CD14-positive monocyte (primary cell): ENCODE results near the gene ST3GAL4. TPM values are rescaled to one million over a fixed set of nuclear protein-coding genes. Genes with fewer than 3 reads are reported as not detected.

Source experiments
- DNase-seq, 3 donors: peaks; one replicate each; pipeline ENCODE4 v3.0.0-alpha.2; 2011 to 2022
- H2AFZ ChIP-seq: 2 replicates; pipeline ENCODE4 v1.6.0; 2012; ENCODE audit warnings: mild to moderate bottlenecking, low read depth, low read length, inconsistent platforms; ENCODE audit not compliant: insufficient read depth, poor library complexity, severe bottlenecking
- H3K27ac ChIP-seq, 2 donors: 1 replicate in 1 of 2; 2 replicates in 1 of 2; pipeline ENCODE4 v1.5.1; 2012 to 2013; ENCODE audit warnings: low read length in 2 of 2, control low read depth in 1 of 2, inconsistent platforms in 1 of 2, low read depth in 1 of 2, mild to moderate bottlenecking in 1 of 2
- H3K27me3 ChIP-seq, 2 donors: one replicate each; pipeline versions ENCODE4 v1.6.0 to v1.6.1; 2011 to 2013; ENCODE audit warnings: low read length in 2 of 2; ENCODE audit not compliant: control insufficient read depth in 2 of 2, insufficient read depth in 2 of 2
- H3K36me3 ChIP-seq, 2 donors: replicated peaks in 1 of 2; 1 replicate in 1 of 2; 2 replicates in 1 of 2; pipeline versions ENCODE4 v1.5.1 to v1.6.1; 2012 to 2013; ENCODE audit warnings: low read length in 2 of 2, control low read depth in 1 of 2, inconsistent platforms in 1 of 2, mild to moderate bottlenecking in 1 of 2; ENCODE audit not compliant: insufficient read depth in 2 of 2, control insufficient read depth in 1 of 2
- H3K4me1 ChIP-seq, 2 donors: 1 replicate in 1 of 2; 2 replicates in 1 of 2; pipeline versions ENCODE4 v1.5.1 to v1.6.1; 2012 to 2013; ENCODE audit warnings: low read length in 2 of 2, control low read depth in 1 of 2, inconsistent platforms in 1 of 2, mild to moderate bottlenecking in 1 of 2, moderate library complexity in 1 of 2; ENCODE audit not compliant: insufficient read depth in 2 of 2, control insufficient read depth in 1 of 2
- H3K4me2 ChIP-seq: replicated peaks from 2 replicates; pipeline ENCODE3; 2012; ENCODE audit warnings: low read length, moderate library complexity, mild to moderate bottlenecking; ENCODE audit not compliant: poor library complexity, severe bottlenecking; ENCODE audit errors: extremely low read depth
- H3K4me3 ChIP-seq, 3 experiments: fragments of 200-600 bp in 1 of 3; sonication (generic) in 1 of 3; replicated peaks in 1 of 3; 1 replicate in 2 of 3; 2 replicates in 1 of 3; pipeline ENCODE4 v1.5.1; 2011 to 2013; ENCODE audit warnings: low read length in 3 of 3, mild to moderate bottlenecking in 3 of 3, control low read depth in 2 of 3, low read depth in 2 of 3, inconsistent platforms in 1 of 3, moderate library complexity in 1 of 3
- H3K79me2 ChIP-seq: 2 replicates; pipeline ENCODE4 v1.6.0; 2012; ENCODE audit warnings: mild to moderate bottlenecking, control low read depth, inconsistent platforms, low read length, moderate library complexity; ENCODE audit not compliant: insufficient read depth
- H3K9ac ChIP-seq: 2 replicates; pipeline ENCODE4 v1.6.0; 2017; ENCODE audit warnings: low read length, mild to moderate bottlenecking; ENCODE audit not compliant: insufficient read depth, poor library complexity, severe bottlenecking
- H3K9me3 ChIP-seq, 2 donors: replicated peaks in 1 of 2; 1 replicate in 1 of 2; 2 replicates in 1 of 2; pipeline versions ENCODE4 v1.5.1 to v1.6.1; 2012 to 2013; ENCODE audit warnings: low read length in 2 of 2, control low read depth in 1 of 2; ENCODE audit not compliant: control insufficient read depth in 1 of 2, insufficient read depth in 1 of 2
- H4K20me1 ChIP-seq: 2 replicates; pipeline ENCODE4 v1.6.0; 2012; ENCODE audit warnings: mild to moderate bottlenecking, low read length, control low read depth, moderate library complexity; ENCODE audit not compliant: insufficient read depth
- H3K27ac Mint-ChIP-seq, 7 donors: one replicate each; pipeline ENCODE4 v1.8.0; 2020; ENCODE audit warnings: mild to moderate bottlenecking in 7 of 7, mixed read lengths in 7 of 7, moderate library complexity in 6 of 7, inconsistent platforms in 2 of 7
- H3K27me3 Mint-ChIP-seq, 3 donors: one replicate each; pipeline ENCODE4 v1.8.0; 2021 to 2022; ENCODE audit warnings: low read depth in 3 of 3, mild to moderate bottlenecking in 3 of 3, mixed read lengths in 3 of 3, moderate library complexity in 3 of 3, inconsistent platforms in 1 of 3
- H3K36me3 Mint-ChIP-seq, 2 donors: one replicate each; pipeline ENCODE4 v1.8.0; 2020; ENCODE audit warnings: mixed read lengths in 2 of 2, inconsistent platforms in 1 of 2, mild to moderate bottlenecking in 1 of 2
- H3K4me1 Mint-ChIP-seq: one replicate; pipeline ENCODE4 v1.8.0; 2020; ENCODE audit warnings: mild to moderate bottlenecking, mixed read lengths
- H3K4me3 Mint-ChIP-seq, 2 donors: one replicate each; pipeline ENCODE4 v1.8.0; 2020; ENCODE audit warnings: mild to moderate bottlenecking in 2 of 2, mixed read lengths in 2 of 2, moderate library complexity in 1 of 2
- H3K9me3 Mint-ChIP-seq, 7 donors: one replicate each; pipeline ENCODE4 v1.8.0; 2020 to 2022; ENCODE audit warnings: mixed read lengths in 7 of 7, mild to moderate bottlenecking in 6 of 7, moderate library complexity in 6 of 7, inconsistent platforms in 2 of 7
- WGBS: methylation state at CpG from one replicate; pipeline ENCODE4 v1.1.5; 2013; ENCODE audit warnings: missing lambda C conversion rate; ENCODE audit not compliant: insufficient coverage; 5-methylcytosine and 5-hydroxymethylcytosine counted together
- intact Hi-C, 2 donors: fragments of 100-400 bp; cut with micrococcal nuclease; formaldehyde crosslinking; loops; one replicate each; pipeline versions ENCODE4 v1.15.0 to v1.15.1; 2023
- polyA plus RNA-seq, 3 donors: library from polyadenylated mRNA; depleted of rRNA in 1 of 3; unstranded in 2 of 3; stranded (reverse) in 1 of 3; fragments of 300-500 nt in 2 of 3; fragments of >200 nt in 1 of 3; fragmentation: Illumina TruSeq in 2 of 3; gene quantifications; 1 replicate in 2 of 3; 2 replicates in 1 of 3; pipeline ENCODE4 v1.2.3, GENCODE V29; 2012 to 2021
- TF ChIP-seq, protein P1 (sequence below): fragments of 200-600 bp; IDR thresholded peaks from one replicate; pipeline ENCODE4 v1.8.0; 2022; ENCODE audit warnings: antibody characterized with exemption, mild to moderate bottlenecking

ST3GAL4 gene
- polyA plus RNA-seq, 3 donors, result 7.8 to 14.3 (median 10.1) TPM

DNA sequence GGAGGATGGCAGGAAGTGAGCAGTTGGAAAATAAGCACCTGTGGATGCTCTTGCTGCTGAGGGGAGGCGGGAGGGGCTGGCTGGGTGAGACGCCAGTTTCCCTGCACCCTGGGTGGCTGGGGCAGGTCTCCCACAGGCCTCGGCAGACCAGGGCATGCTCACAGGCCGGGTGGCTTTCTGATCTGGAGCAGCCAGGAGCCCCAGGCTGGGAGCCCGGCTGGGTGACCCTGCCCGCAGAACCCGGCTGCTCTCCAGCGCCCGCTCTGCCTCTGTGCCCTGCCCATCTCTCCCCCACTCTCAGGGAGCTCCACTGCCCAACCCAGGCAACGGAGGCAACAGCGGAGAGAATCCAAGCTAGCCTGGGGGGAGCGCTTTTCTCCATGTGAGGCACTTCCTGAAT, 27.0 kb upstream of the ST3GAL4 start:
- H3K4me1 ChIP-seq, result no peaks in the 10 kb centered on the region
- H3K27me3 ChIP-seq, result no peaks in the 10 kb centered on the region
- intact Hi-C loops, result no loop called here
- no peak overlapping the region for H3K4me3 Mint-ChIP-seq
- H3K9me3 Mint-ChIP-seq, result no peaks in the 10 kb centered on the region
- H3K9me3 ChIP-seq, result no peaks in the 10 kb centered on the region
- no peaks in the 10 kb centered on the region for H4K20me1 ChIP-seq
- H3K4me3 ChIP-seq, result no peak overlapping the region
- 89% methylated on average over 9 of the region's 12 CpGs for WGBS
- no peak overlapping the region for H3K27ac ChIP-seq
- H2AFZ ChIP-seq, result no peak overlapping the region
- no peak for DNase-seq
- H3K4me2 ChIP-seq, result no peak overlapping the region
- H3K36me3 Mint-ChIP-seq, result peaks cover 54 to 65% of the 10 kb centered on the region in 2 donors
- no peak overlapping the region for H3K9ac ChIP-seq
- peaks cover 3% of the 10 kb centered on the region for H3K4me1 Mint-ChIP-seq
- H3K79me2 ChIP-seq, result peaks cover 11% of the 10 kb centered on the region
- peaks cover 0 to 1% (median 0%) of the 10 kb centered on the region in 3 donors for H3K27me3 Mint-ChIP-seq
- peak overlapping the region in 3 of 7 donors; percentile 56 to 85 (median 70) for H3K27ac Mint-ChIP-seq
- H3K36me3 ChIP-seq, result peaks cover 32 to 66% of the 10 kb centered on the region in 2 donors
- TF ChIP-seq, protein P1, sequence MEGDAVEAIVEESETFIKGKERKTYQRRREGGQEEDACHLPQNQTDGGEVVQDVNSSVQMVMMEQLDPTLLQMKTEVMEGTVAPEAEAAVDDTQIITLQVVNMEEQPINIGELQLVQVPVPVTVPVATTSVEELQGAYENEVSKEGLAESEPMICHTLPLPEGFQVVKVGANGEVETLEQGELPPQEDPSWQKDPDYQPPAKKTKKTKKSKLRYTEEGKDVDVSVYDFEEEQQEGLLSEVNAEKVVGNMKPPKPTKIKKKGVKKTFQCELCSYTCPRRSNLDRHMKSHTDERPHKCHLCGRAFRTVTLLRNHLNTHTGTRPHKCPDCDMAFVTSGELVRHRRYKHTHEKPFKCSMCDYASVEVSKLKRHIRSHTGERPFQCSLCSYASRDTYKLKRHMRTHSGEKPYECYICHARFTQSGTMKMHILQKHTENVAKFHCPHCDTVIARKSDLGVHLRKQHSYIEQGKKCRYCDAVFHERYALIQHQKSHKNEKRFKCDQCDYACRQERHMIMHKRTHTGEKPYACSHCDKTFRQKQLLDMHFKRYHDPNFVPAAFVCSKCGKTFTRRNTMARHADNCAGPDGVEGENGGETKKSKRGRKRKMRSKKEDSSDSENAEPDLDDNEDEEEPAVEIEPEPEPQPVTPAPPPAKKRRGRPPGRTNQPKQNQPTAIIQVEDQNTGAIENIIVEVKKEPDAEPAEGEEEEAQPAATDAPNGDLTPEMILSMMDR, result no peak

DNA sequence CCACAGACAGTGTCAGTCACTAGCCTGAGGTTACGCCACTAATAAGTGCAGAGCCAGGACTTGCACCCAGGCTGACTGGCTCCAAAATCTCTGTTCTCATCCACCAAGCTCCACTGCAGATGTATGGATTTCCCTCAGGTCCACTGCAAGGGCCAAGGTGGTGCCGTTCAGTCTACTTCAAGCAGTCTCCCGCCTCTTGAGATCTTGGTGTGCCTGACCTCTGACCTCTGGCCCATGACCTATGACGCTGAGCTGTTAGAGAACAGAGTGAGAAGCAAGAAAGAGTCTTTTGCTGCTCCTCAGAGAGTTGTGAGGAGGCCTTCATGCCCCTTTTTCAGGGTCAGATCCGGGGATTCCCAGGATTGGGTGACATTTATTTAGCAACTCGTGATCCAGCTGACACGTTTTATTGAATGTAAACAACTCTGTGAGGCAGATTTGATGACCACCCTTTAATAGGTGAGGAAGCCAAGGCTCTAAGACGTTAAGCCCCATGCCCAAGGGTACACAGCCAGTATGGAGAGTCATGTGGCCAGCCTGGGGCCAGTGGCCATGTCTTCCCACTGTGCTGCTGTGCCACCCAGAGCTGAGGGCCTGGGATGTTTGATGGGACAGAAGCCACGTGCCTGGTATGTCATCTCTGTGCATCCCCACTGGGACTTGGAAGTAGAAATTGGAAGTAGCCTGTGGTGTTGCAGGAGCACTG, 26.4 kb upstream of the ST3GAL4 start:
- no peaks in the 10 kb centered on the region for H3K4me1 ChIP-seq
- Mint-ChIP-seq H3K4me1 (peaks cover 3% of the 10 kb centered on the region), H3K36me3 (peaks cover 60 to 69% of the 10 kb centered on the region in 2 donors)

More for the DNA sequence above, 26.4 kb upstream of the ST3GAL4 start:
- Histone ChIP-seq H3K4me3 (no peak overlapping the region), H3K27me3 (no peaks in the 10 kb centered on the region), H3K36me3 (peaks cover 36 to 71% of the 10 kb centered on the region in 2 donors), H3K4me2 (no peak overlapping the region), H3K79me2 (peaks cover 11% of the 10 kb centered on the region), H4K20me1 (no peaks in the 10 kb centered on the region), H2AFZ (no peak overlapping the region), H3K9me3 (no peaks in the 10 kb centered on the region), H3K27ac (no peak overlapping the region), H3K9ac (no peak overlapping the region)
- H3K4me3 Mint-ChIP-seq, result no peak overlapping the region
- H3K27ac Mint-ChIP-seq, result peak overlapping the region in 4 of 7 donors; percentile 26 to 70 (median 41)
- peaks cover 0 to 1% (median 0%) of the 10 kb centered on the region in 3 donors for H3K27me3 Mint-ChIP-seq
- WGBS, result 93% methylated on average over 9 of the region's 9 CpGs
- TF ChIP-seq, protein P1, result no peak
- no peak for DNase-seq
- no peaks in the 10 kb centered on the region for H3K9me3 Mint-ChIP-seq
- intact Hi-C loops, result no loop called here
